ENCODE measurements around the gene MAP1LC3B.

The MAP1LC3B gene

GRCh38 chr16:87372305-87372704, 19.8 kb upstream of the MAP1LC3B start:
- no peak for TF ChIP-seq POLR2AphosphoS5 (IDR thresholded peaks at IDR 0.05; ENCODE audit: low read depth, low read length)
- no peak for TF ChIP-seq TAF1 (IDR thresholded peaks at IDR 0.05; ENCODE audit: borderline replicate concordance, insufficient read depth, low read length)
- TF ChIP-seq SIN3A (IDR thresholded peaks at IDR 0.05; ENCODE audit: borderline replicate concordance, insufficient read depth, low read length), result no peak
- TF ChIP-seq REST (IDR thresholded peaks at IDR 0.05; ENCODE audit: insufficient read depth in 1 of 2, low read depth in 2 of 2, low read length in 2 of 2), result no peak
- no peak for TF ChIP-seq FOXP2 (optimal IDR thresholded peaks at IDR 0.05; ENCODE audit: borderline replicate concordance, extremely low read depth, extremely low read length, insufficient read depth)

DNA sequence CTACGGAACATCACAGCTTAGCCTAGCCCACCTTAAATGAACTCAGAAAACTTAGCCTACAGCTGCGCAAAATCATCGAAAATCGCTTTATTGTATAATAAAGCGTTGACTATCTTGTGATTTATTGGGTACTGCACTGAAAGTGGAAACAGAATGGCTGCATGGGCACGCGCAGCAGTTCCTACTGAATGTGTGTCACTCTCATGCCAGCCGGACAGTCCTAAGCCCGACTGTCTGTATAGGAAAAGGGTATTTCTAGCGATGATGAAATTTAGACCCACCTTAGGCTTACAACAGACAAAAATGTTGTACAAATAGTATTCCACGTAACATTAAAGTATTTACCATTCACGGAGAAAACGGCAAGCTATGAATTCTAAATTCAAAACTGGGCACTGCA, 17.8 kb upstream of the MAP1LC3B start:
- TF ChIP-seq SIN3A (IDR thresholded peaks at IDR 0.05; ENCODE audit: borderline replicate concordance, insufficient read depth, low read length), result no peak
- no peak for TF ChIP-seq REST (IDR thresholded peaks at IDR 0.05; ENCODE audit: insufficient read depth in 1 of 2, low read depth in 2 of 2, low read length in 2 of 2)
- TF ChIP-seq POLR2AphosphoS5 (IDR thresholded peaks at IDR 0.05; ENCODE audit: low read depth, low read length), result no peak
- TF ChIP-seq FOXP2 (optimal IDR thresholded peaks at IDR 0.05; ENCODE audit: borderline replicate concordance, extremely low read depth, extremely low read length, insufficient read depth), result no peak
- no peak for TF ChIP-seq TAF1 (IDR thresholded peaks at IDR 0.05; ENCODE audit: borderline replicate concordance, insufficient read depth, low read length)

- no peak for TF ChIP-seq FOXP2 (optimal IDR thresholded peaks at IDR 0.05; ENCODE audit: borderline replicate concordance, extremely low read depth, extremely low read length, insufficient read depth)
- TF ChIP-seq REST (IDR thresholded peaks at IDR 0.05; ENCODE audit: insufficient read depth in 1 of 2, low read depth in 2 of 2, low read length in 2 of 2), result no peak
- no peak for TF ChIP-seq TAF1 (IDR thresholded peaks at IDR 0.05; ENCODE audit: borderline replicate concordance, insufficient read depth, low read length)
- no peak for TF ChIP-seq POLR2AphosphoS5 (IDR thresholded peaks at IDR 0.05; ENCODE audit: low read depth, low read length)
- no peak for TF ChIP-seq SIN3A (IDR thresholded peaks at IDR 0.05; ENCODE audit: borderline replicate concordance, insufficient read depth, low read length)
These were observed 16.6 kb upstream of the MAP1LC3B start for GRCh38 chr16:87375426-87376135.

DNA sequence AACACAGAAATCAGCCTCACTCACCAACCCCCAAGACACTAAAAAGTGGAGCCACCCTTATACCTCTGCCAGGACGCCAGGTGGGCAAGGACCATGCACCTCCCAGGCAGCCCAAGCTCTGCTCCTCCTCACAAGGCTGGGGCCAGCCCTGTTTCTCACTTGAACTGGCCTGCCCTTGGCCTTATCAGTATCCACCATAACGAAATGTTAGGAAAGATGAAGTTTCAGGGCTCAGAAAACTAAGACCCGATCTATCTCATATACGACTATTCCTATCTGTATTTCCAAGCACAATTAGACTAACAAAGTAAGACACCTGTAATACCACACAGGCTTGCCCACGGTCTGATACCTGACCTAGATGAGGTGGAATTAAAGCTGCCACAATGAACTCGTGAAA, 15.5 kb upstream of the MAP1LC3B start:
- TF ChIP-seq SIN3A (IDR thresholded peaks at IDR 0.05; ENCODE audit: borderline replicate concordance, insufficient read depth, low read length) (no peak), FOXP2 (optimal IDR thresholded peaks at IDR 0.05; ENCODE audit: borderline replicate concordance, extremely low read depth, extremely low read length, insufficient read depth) (no peak), TAF1 (IDR thresholded peaks at IDR 0.05; ENCODE audit: borderline replicate concordance, insufficient read depth, low read length) (no peak), POLR2AphosphoS5 (IDR thresholded peaks at IDR 0.05; ENCODE audit: low read depth, low read length) (no peak), REST (IDR thresholded peaks at IDR 0.05; ENCODE audit: insufficient read depth in 1 of 2, low read depth in 2 of 2, low read length in 2 of 2) (no peak)

All from PFSK-1 (cell line).